HEK293 (cell line): ENCODE results near the gene MRAP2.
"Not testable (repeated sequence)": the region's sequence is repeated elsewhere in the genome, so short reads cannot be mapped to it uniquely, and the experiment has no call there.

Experiments used
- CTCF ChIA-PET: fragments of 350-600 bp; formaldehyde crosslinking; extraction: SDS; loops from one replicate; lab custom pipeline; 2021; ENCODE audit warnings: antibody characterized with exemption; lab: Yijun Ruan, JAX
- POLR2A ChIA-PET: fragments of 300-600 bp; formaldehyde crosslinking; extraction: SDS; loops from one replicate; lab custom pipeline; 2020; ENCODE audit warnings: antibody characterized with exemption, inconsistent platforms; lab: Yijun Ruan, JAX
- H3K27ac ChIP-seq: fragments of 200-500 bp; sonication (Bioruptor generic); 2 replicates; pipeline ENCODE4 v1.5.1; 2014; ENCODE audit warnings: low read depth, low read length, control low read depth, inconsistent platforms; ENCODE audit errors: extremely low read depth
- H3K36me3 ChIP-seq, 2 experiments: fragments of 200-500 bp in 1 of 2; sonication (Bioruptor generic) in 1 of 2; 1 replicate in 1 of 2; 2 replicates in 1 of 2; pipeline ENCODE4 v1.5.1; 2014 to 2017; ENCODE audit warnings: inconsistent platforms in 2 of 2, low read length in 2 of 2; ENCODE audit not compliant: control insufficient read depth in 2 of 2, insufficient read depth in 1 of 2
- H3K4me1 ChIP-seq: fragments of 200-500 bp; sonication (Bioruptor generic); 2 replicates; pipeline ENCODE4 v1.5.1; 2014; ENCODE audit warnings: mild to moderate bottlenecking, low read length, inconsistent platforms; ENCODE audit not compliant: control insufficient read depth, insufficient read depth
- H3K4me3 ChIP-seq: 2 replicates; pipeline ENCODE4 v1.5.1; 2011; ENCODE audit warnings: low read depth, mild to moderate bottlenecking, control low read depth, low read length, moderate library complexity
- H3K9me3 ChIP-seq: fragments of 200-500 bp; sonication (Bioruptor generic); 2 replicates; pipeline ENCODE4 v1.5.1; 2014; ENCODE audit warnings: low read depth, low read length, inconsistent platforms; ENCODE audit not compliant: control insufficient read depth, insufficient read depth
- AEBP2 ChIP-seq: fragments of 450-650 bp; formaldehyde crosslinking; IDR thresholded peaks from 2 replicates; pipeline ENCODE4 v1.5.1; 2016; ENCODE audit warnings: missing biosample characterization, missing genetic modification characterization, borderline replicate concordance
- EGR2 ChIP-seq: fragments of 450-650 bp; formaldehyde crosslinking; IDR thresholded peaks from 2 replicates; pipeline ENCODE4 v1.5.1; 2016; ENCODE audit warnings: low read depth, missing biosample characterization, missing genetic modification characterization
- KLF7 ChIP-seq: fragments of 450-650 bp; formaldehyde crosslinking; IDR thresholded peaks from 2 replicates; pipeline ENCODE4 v1.5.1; 2016; ENCODE audit warnings: missing biosample characterization, missing genetic modification characterization, borderline replicate concordance
- SETDB1 ChIP-seq: IDR thresholded peaks from one replicate; pipeline ENCODE4 v1.6.1; 2017; ENCODE audit warnings: mild to moderate bottlenecking, low read length, moderate library complexity, mixed read lengths; ENCODE audit not compliant: insufficient read length
- YY2 ChIP-seq: fragments of 450-650 bp; formaldehyde crosslinking; IDR thresholded peaks from 2 replicates; pipeline ENCODE4 v1.5.1; 2016; ENCODE audit warnings: missing biosample characterization, missing genetic modification characterization
- ZBTB17 ChIP-seq: fragments of 450-650 bp; formaldehyde crosslinking; IDR thresholded peaks from 2 replicates; pipeline ENCODE4 v1.5.1; 2016; ENCODE audit warnings: missing biosample characterization, missing genetic modification characterization
- ZNF157 ChIP-seq: fragments of 450-650 bp; formaldehyde crosslinking; IDR thresholded peaks from 2 replicates; pipeline ENCODE4 v1.5.1; 2016; ENCODE audit warnings: missing biosample characterization, missing genetic modification characterization
- ZNF23 ChIP-seq: fragments of 450-650 bp; formaldehyde crosslinking; IDR thresholded peaks from 2 replicates; pipeline ENCODE4 v1.5.1; 2016; ENCODE audit warnings: missing biosample characterization, missing genetic modification characterization, borderline replicate concordance
- ZNF391 ChIP-seq: fragments of 450-650 bp; formaldehyde crosslinking; IDR thresholded peaks from 2 replicates; pipeline ENCODE4 v1.5.1; 2016; ENCODE audit warnings: low read depth, missing biosample characterization, missing genetic modification characterization, borderline replicate concordance
- ZNF426 ChIP-seq: fragments of 450-650 bp; formaldehyde crosslinking; IDR thresholded peaks from 2 replicates; pipeline ENCODE4 v1.5.1; 2017; ENCODE audit warnings: missing biosample characterization, missing genetic modification characterization, mild to moderate bottlenecking, inconsistent platforms, moderate library complexity
- ZNF544 ChIP-seq: fragments of 450-650 bp; formaldehyde crosslinking; IDR thresholded peaks from 2 replicates; pipeline ENCODE4 v1.5.0; 2017; ENCODE audit warnings: missing biosample characterization, missing genetic modification characterization
- ZNF600 ChIP-seq: fragments of 450-650 bp; formaldehyde crosslinking; IDR thresholded peaks from 2 replicates; pipeline ENCODE4 v1.5.1; 2016; ENCODE audit warnings: missing biosample characterization, missing genetic modification characterization
- ZNF664 ChIP-seq: fragments of 450-650 bp; formaldehyde crosslinking; IDR thresholded peaks from 2 replicates; pipeline ENCODE4 v1.5.1; 2016; ENCODE audit warnings: missing biosample characterization, missing genetic modification characterization
- ZNF677 ChIP-seq: fragments of 450-650 bp; IDR thresholded peaks from 2 replicates; pipeline ENCODE4 v1.5.0; 2018; ENCODE audit warnings: missing biosample characterization, mild to moderate bottlenecking, missing genetic modification characterization, moderate library complexity
- TF ChIP-seq, protein P1 (sequence below): fragments of 450-650 bp; formaldehyde crosslinking; IDR thresholded peaks from 2 replicates; pipeline ENCODE4 v1.5.1; 2016; ENCODE audit warnings: missing biosample characterization, missing genetic modification characterization

Gene MRAP2

DNA sequence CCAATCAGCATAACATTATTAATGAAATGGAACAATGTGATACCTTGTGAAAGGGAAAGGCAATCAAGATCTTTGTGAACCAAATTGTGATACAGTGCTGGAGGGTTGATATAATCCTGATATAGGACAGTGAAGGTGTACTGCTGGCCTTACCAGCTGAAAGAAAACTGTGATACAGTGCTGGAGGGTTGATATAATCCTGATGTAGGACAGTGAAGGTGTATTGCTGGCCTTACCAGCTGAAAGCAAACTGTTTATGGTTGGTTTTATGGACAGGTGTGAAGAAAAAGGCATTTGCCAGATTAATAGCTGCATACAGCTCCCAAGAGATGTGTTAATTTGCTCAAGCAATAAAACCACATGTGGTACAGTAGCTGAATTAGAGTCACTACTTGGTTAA, 73.9 kb downstream of the MRAP2 start:
- Histone ChIP-seq H3K4me1 (no peaks in the 10 kb centered on the region), H3K9me3 (no peaks in the 10 kb centered on the region), H3K36me3 (no peaks in the 10 kb centered on the region), H3K4me3 (no peak overlapping the region), H3K27ac (no peak overlapping the region)
- ChIA-PET POLR2A (no interaction called here), CTCF (no interaction called here)
- TF ChIP-seq SETDB1 (peak; percentile 54), ZNF157 (peak; percentile 100), ZNF677 (tag by site-specific recombination) (no peak)

GRCh38 chr6:84111351-84111750, 77.8 kb downstream of the MRAP2 start:
- H3K9me3 ChIP-seq, H3K27ac ChIP-seq, H3K4me1 ChIP-seq, CTCF ChIA-PET, POLR2A ChIA-PET, H3K36me3 ChIP-seq, H3K4me3 ChIP-seq: not testable (repeated sequence)

- H3K36me3 ChIP-seq, H3K9me3 ChIP-seq, H3K27ac ChIP-seq, H3K4me1 ChIP-seq, POLR2A ChIA-PET, CTCF ChIA-PET, H3K4me3 ChIP-seq: not testable (repeated sequence)
Observed at GRCh38 chr6:84114933-84115594, 81.5 kb downstream of the MRAP2 start.

DNA sequence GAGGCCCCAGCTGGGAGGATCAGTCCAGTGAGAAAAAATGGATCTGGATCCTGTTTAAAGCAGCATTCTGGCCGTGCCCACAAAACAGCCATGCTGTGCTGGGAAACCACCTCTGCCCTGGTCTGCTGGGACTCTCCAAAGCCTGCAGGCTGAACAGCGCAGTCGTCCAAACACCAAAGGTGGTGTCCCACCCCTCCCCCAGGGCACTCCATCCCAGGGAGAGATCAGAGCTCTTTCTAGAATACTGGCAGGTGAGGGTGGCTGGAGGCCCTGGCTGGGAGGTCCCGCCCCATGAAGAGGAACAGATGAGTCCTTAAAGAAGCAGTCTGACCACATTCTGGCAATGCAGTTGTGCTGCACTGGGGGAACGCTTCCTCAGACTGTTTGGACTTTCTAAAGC, 84.6 kb downstream of the MRAP2 start:
- no peaks in the 10 kb centered on the region for H3K36me3 ChIP-seq
- H3K4me1 ChIP-seq: no peaks in the 10 kb centered on the region
- TF ChIP-seq YY2 (tag by site-specific recombination) (no peak), ZNF544 (tag by site-specific recombination) (no peak), ZNF391 (tag by site-specific recombination) (no peak), ZNF426 (tag by site-specific recombination) (no peak), ZBTB17 (tag by site-specific recombination) (no peak), EGR2 (tag by site-specific recombination) (no peak), KLF7 (no peak), ZNF23 (no peak), ZNF664 (no peak), AEBP2 (tag by site-specific recombination) (no peak), ZNF600 (tag by site-specific recombination) (no peak)
- TF ChIP-seq, protein P1, sequence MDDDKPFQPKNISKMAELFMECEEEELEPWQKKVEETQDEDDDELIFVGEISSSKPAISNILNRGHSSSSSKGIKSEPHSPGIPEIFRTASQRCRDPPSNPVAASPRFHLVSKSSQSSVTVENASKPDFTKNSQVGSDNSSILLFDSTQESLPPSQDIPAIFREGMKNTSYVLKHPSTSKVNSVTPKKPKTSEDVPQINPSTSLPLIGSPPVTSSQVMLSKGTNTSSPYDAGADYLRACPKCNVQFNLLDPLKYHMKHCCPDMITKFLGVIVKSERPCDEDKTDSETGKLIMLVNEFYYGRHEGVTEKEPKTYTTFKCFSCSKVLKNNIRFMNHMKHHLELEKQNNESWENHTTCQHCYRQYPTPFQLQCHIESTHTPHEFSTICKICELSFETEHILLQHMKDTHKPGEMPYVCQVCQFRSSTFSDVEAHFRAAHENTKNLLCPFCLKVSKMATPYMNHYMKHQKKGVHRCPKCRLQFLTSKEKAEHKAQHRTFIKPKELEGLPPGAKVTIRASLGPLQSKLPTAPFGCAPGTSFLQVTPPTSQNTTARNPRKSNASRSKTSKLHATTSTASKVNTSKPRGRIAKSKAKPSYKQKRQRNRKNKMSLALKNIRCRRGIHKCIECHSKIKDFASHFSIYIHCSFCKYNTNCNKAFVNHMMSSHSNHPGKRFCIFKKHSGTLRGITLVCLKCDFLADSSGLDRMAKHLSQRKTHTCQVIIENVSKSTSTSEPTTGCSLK: no peak
- no peak overlapping the region for H3K4me3 ChIP-seq
- CTCF ChIA-PET: interaction anchor here (1.7 kb wide), 1 partner anchor 11 kb away, joined by 5 read pairs; no protein-coding TSS in a partner anchor
- no peaks in the 10 kb centered on the region for H3K9me3 ChIP-seq
- no peak overlapping the region for H3K27ac ChIP-seq
- POLR2A ChIA-PET: no interaction called here
